GM12872 (cell line): ENCODE measurements around the gene CCNC.

Experiments used
- TF ChIP-seq, protein P1 (sequence below): IDR thresholded peaks from 3 replicates; pipeline ENCODE4 v1.5.1; 2011; ENCODE audit warnings: low read depth, mild to moderate bottlenecking, low read length, moderate library complexity; ENCODE audit not compliant: insufficient read depth

Gene CCNC, protein sequence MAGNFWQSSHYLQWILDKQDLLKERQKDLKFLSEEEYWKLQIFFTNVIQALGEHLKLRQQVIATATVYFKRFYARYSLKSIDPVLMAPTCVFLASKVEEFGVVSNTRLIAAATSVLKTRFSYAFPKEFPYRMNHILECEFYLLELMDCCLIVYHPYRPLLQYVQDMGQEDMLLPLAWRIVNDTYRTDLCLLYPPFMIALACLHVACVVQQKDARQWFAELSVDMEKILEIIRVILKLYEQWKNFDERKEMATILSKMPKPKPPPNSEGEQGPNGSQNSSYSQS

DNA sequence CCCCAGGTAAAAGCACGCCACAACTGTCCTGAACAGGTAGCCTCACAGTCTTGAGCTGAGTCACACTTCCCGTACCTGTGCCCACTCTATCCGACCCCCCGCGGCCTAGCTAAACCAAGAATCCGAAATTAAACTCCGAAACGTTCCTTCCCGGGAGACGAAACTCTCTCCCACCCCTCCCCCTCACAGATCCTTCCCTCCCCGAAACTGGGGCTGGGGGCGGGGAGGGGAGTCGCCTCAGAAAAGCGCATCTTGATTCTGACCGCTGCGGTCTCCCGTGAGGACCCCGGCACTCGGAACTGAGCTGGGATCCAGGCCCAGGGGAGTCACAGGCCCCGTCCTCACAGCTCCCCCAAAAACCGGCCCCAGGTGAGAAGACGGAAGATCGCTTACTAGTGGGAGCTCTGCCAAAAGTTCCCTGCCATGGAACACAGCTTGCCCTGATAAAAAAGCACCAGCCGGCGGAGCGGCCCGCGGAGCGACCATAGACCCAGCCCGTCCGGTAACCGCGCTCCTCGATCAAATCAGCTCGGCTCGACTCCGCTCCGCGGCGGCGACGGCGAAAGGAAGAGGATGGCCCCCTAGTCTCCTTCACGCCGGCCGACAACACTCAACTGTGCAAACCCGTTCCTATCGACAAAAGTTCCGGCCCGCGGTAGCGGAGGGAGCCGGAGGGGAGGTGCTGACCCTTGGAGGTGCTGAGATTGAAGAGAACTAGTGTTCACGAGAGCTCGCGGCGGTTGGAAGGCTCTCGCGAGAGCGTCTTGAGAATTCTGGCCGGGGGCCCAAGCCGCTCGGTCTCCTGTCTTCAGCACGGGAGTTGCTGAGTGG, at the start of gene CCNC:
Gene CCNC, minus strand, starts transcription at position 558 of the 831 bp plus-strand sequence. Its CDS starts 133 bp downstream, at position 425.
- TF ChIP-seq, protein P1, sequence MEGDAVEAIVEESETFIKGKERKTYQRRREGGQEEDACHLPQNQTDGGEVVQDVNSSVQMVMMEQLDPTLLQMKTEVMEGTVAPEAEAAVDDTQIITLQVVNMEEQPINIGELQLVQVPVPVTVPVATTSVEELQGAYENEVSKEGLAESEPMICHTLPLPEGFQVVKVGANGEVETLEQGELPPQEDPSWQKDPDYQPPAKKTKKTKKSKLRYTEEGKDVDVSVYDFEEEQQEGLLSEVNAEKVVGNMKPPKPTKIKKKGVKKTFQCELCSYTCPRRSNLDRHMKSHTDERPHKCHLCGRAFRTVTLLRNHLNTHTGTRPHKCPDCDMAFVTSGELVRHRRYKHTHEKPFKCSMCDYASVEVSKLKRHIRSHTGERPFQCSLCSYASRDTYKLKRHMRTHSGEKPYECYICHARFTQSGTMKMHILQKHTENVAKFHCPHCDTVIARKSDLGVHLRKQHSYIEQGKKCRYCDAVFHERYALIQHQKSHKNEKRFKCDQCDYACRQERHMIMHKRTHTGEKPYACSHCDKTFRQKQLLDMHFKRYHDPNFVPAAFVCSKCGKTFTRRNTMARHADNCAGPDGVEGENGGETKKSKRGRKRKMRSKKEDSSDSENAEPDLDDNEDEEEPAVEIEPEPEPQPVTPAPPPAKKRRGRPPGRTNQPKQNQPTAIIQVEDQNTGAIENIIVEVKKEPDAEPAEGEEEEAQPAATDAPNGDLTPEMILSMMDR, result no peak

DNA sequence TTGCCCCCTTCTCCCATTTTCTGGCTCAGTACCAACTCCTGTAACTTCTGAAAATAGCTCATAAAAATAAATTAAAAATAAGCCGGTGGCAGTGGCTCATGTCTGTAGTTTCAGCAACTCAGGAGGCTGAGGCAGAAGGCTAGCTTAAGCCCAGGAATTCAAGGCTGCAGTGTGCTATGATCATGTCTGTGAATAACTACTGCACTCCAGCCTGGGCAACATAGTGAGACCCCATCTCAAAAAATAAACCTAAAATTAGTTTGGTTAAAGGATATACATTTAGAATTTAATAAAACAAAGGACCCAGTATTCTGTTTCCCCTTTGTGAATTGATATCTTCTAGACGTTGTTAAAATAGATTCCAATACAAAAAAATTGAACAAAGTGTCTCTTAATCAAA, 48.7 kb upstream of the CCNC start:
- TF ChIP-seq, protein P1, result no peak

DNA sequence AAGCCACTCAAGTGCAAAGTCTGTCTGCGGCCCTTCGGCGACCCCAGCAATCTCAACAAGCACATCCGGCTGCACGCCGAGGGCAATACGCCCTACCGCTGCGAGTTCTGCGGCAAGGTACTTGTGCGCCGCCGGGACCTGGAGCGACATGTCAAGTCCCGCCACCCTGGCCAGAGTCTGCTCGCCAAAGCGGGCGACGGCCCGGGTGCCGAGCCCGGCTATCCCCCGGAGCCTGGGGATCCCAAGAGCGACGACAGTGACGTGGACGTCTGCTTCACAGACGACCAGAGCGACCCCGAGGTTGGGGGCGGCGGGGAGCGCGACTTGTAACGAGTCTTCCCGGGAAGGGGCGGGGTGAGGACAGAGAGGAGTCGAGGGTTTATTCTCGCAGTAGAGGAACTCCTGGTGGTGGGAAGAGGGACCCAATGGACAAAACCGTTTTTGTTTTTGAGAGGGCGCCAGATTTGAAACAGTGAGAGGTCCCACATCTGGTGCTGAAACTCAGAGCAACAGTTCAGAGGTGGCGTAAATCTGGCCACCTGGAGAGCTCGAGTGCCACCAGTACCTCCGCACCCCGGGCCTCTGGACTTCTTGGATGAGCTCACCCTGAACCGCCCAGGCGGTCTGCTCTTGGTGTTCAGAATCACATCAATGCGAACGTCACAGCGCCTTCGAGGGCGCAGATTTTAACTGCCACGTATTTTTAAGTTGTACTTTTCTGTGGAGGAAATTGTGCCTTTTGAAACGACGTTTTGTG, 46.1 kb upstream of the CCNC start:
- TF ChIP-seq, protein P1, result peak; percentile 3; the same call in 1 of the 3 replicates

DNA sequence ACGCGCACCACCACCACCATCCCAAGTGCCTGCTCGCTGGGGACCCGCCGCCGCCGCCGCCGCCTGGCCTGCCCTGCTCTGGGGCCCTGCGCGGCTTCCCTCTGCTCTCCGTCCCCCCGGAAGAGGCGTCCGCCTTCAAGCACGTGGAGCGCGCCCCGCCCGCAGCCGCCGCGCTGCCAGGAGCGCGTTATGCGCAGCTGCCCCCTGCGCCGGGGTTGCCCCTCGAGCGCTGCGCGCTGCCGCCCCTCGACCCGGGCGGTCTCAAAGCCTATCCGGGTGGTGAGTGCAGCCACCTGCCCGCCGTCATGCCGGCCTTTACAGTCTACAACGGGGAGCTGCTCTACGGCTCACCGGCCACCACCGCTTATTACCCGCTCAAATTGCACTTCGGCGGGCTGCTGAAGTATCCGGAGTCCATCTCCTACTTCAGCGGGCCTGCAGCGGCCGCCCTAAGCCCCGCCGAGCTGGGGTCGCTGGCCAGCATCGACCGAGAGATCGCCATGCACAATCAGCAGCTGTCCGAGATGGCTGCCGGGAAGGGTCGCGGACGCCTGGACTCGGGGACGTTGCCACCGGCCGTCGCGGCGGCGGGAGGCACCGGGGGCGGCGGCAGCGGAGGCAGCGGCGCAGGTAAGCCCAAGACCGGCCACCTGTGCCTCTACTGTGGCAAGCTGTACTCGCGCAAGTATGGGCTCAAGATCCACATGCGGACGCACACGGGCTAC, 45.4 kb upstream of the CCNC start:
- TF ChIP-seq, protein P1, result no peak

DNA sequence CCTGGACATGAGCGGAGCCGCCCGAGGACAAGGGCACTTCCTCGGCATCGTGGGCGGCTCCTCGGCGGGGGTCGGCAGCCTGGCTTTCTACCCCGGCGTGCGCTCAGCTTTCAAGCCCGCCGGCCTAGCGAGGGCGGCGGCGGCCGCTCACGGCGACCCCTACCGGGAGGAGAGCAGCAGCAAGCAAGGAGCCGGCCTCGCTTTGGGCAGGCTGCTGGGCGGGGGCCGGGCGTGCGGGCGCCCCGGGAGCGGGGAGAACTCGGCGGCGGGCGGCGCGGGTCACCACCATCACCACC, 44.9 kb upstream of the CCNC start:
- TF ChIP-seq, protein P1, result peak; percentile 63

DNA sequence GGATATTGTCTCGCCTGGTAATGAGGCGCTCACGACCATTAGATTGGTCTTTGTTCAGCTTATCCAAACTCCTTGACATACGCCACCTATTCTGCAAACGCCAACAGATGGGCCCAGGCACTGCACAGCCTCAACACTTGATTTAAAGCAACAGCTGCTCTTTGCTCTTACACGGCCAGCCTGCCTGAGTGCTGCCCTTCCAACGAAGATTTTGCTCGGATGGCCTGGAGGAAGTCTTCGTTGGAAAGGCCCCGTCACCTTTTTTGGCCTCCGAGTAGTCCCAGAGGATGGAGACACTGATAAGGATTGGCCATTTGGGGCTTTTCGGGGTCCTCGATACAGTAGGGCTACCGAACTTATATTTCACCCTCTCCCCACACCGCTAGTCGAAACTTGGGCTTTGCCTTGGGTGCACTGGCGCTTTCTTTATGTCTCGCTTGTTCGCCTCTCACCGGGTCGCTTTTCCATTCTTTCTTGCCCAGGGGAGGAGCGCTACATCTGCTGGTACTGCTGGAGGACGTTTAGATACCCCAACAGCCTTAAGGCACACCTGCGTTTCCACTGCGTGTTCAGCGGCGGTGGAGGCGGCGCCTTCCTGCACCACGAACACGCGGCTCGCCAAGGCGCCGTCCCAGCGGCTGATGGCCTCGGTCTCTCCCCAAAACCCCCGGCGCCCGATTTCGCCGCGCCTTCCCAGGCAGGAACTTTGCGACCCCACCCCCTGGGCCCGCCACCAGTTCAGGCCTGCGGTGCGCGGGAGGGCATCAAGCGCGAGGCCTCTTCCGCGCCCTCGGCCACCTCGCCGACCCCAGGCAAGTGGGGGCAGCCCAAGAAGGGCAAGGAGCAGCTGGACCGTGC, 44.3 kb upstream of the CCNC start:
- TF ChIP-seq, protein P1, result no peak
